A375 (cell line): ENCODE results near the gene STPG2. TPM values are rescaled to one million over a fixed set of nuclear protein-coding genes. Genes with fewer than 3 reads are reported as not detected.

Experiments used
- total RNA-seq: library from RNA; depleted of rRNA; stranded (reverse); fragments of >200 nt; shearing (Covaris generic); gene quantifications from 2 replicates; pipeline ENCODE4 v1.2.3, GENCODE V29; 2014; rRNA removed

STPG2 gene
- total RNA-seq: not detected in 2 replicates

GRCh38 chr4:98143001-98143899 is at the start of gene STPG2:
STPG2 (minus strand) TSS chr4:98143476.

Other genes starting within 250 kb of the STPG2 start
- gene RAP1GDS1, start 117.9 kb upstream of the STPG2 start, total RNA-seq: 27.6 and 35.5 TPM in 2 replicates